Measurements from ENCODE around the gene SPEN.

Gene SPEN

DNA sequence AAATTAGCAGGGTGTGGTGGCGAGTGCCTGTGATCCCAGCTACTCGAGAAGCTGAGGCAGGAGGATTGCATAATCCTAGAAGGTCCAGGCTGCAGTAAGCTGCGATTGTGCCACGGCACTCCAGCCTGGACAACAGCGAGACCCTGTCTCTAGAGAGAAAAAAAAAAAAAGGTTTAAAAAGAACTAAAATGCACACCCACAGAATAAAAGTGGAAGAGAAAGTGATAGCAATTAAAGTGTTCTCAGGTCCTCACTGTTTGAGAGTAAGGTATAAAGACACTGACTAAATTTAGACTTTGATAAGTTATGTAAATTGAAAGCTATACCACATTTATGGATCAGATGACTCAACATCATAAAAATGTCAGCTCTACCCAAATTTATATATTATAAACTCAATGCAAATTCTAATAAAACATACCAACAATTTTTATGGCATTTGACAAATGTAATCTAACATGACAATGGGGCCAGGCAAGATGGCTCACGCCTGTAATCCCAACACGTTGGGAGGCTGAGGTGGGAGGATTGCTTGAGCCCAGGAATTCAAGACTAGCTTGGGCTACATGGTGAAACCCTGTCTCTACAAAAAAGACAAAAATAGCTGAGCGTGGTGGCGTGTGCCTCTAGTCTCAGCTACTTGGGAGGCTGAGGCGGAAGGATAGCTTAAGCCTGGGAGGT lies 116.6 kb downstream of the SPEN start:
- H2AFZ ChIP-seq (ENCODE audit: low read length) = no peak overlapping the region
- H3K9ac ChIP-seq (ENCODE audit: low read length) = no peak overlapping the region
- TF ChIP-seq, protein P1, sequence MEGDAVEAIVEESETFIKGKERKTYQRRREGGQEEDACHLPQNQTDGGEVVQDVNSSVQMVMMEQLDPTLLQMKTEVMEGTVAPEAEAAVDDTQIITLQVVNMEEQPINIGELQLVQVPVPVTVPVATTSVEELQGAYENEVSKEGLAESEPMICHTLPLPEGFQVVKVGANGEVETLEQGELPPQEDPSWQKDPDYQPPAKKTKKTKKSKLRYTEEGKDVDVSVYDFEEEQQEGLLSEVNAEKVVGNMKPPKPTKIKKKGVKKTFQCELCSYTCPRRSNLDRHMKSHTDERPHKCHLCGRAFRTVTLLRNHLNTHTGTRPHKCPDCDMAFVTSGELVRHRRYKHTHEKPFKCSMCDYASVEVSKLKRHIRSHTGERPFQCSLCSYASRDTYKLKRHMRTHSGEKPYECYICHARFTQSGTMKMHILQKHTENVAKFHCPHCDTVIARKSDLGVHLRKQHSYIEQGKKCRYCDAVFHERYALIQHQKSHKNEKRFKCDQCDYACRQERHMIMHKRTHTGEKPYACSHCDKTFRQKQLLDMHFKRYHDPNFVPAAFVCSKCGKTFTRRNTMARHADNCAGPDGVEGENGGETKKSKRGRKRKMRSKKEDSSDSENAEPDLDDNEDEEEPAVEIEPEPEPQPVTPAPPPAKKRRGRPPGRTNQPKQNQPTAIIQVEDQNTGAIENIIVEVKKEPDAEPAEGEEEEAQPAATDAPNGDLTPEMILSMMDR (IDR thresholded peaks at IDR 0.05; ENCODE audit: low read length) = no peak
- TF ChIP-seq EZH2 (optimal IDR thresholded peaks at IDR 0.05; ENCODE audit: low read depth, low read length) (no peak), EZH2phosphoT487 (IDR thresholded peaks at IDR 0.05; ENCODE audit: low read length) (no peak)
- DNase-seq = no peak
- H3K36me3 ChIP-seq (replicated peaks; ENCODE audit: insufficient read depth, low read length) = no peaks in the 10 kb centered on the region
- no peak overlapping the region for H3K4me3 ChIP-seq (ENCODE audit: low read length)
- no peaks in the 10 kb centered on the region for H3K4me1 ChIP-seq (ENCODE audit: low read length)
- H3K27ac ChIP-seq (ENCODE audit: low read length) = no peak overlapping the region
- H3K4me2 ChIP-seq (ENCODE audit: low read depth, low read length) = no peak overlapping the region
- H3K9me2 ChIP-seq (replicated peaks; ENCODE audit: insufficient read depth, low read length) = no peaks in the 10 kb centered on the region
- no peaks in the 10 kb centered on the region for H3K9me3 ChIP-seq (replicated peaks; ENCODE audit: insufficient read depth, low read length)
- H3K79me2 ChIP-seq (ENCODE audit: low read length) = peaks cover 64% of the 10 kb centered on the region
- no peaks in the 10 kb centered on the region for H3F3A ChIP-seq (ENCODE audit: insufficient read depth, low read length)
- H3K27me3 ChIP-seq (replicated peaks; ENCODE audit: insufficient read depth, low read length) = no peaks in the 10 kb centered on the region
- no peaks in the 10 kb centered on the region for H4K20me1 ChIP-seq (ENCODE audit: insufficient read depth, low read length)

DNA sequence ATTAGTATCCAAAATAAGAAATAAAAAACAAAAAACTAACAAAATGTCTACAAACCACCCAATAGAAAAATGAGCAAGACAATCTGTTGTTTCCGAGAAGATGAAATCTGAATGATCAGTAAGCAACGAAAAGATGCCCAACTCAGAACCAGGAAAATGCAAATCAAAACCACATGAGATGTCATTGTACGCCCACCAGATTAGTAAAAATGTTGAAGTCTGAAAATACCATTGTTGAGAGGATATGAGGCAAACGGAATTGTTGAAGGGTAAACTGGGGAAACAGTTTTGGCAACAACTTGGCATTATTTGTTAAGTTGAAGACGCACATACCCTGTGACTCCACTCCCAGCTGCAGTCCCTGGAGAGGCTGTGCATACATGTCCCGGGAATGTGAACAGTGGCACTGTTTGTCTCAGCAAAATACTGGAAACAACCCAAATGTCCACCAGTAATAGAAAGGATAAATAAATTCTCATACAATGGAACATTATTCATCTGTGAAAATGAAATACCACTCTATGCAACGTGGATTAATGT lies 117.8 kb downstream of the SPEN start:
- Histone ChIP-seq H3K9me3 (replicated peaks; ENCODE audit: insufficient read depth, low read length) (no peaks in the 10 kb centered on the region), H3F3A (ENCODE audit: insufficient read depth, low read length) (no peaks in the 10 kb centered on the region), H3K9me2 (replicated peaks; ENCODE audit: insufficient read depth, low read length) (no peaks in the 10 kb centered on the region), H3K4me2 (ENCODE audit: low read depth, low read length) (no peak overlapping the region), H2AFZ (ENCODE audit: low read length) (no peak overlapping the region), H3K4me3 (ENCODE audit: low read length) (no peak overlapping the region), H3K4me1 (ENCODE audit: low read length) (no peaks in the 10 kb centered on the region), H3K27me3 (replicated peaks; ENCODE audit: insufficient read depth, low read length) (no peaks in the 10 kb centered on the region), H3K9ac (ENCODE audit: low read length) (no peak overlapping the region), H3K27ac (ENCODE audit: low read length) (no peak overlapping the region), H3K79me2 (ENCODE audit: low read length) (peaks cover 74% of the 10 kb centered on the region), H4K20me1 (ENCODE audit: insufficient read depth, low read length) (no peaks in the 10 kb centered on the region), H3K36me3 (replicated peaks; ENCODE audit: insufficient read depth, low read length) (no peaks in the 10 kb centered on the region)
- no peak for DNase-seq
- TF ChIP-seq, protein P1 (IDR thresholded peaks at IDR 0.05; ENCODE audit: low read length) = no peak
- TF ChIP-seq EZH2phosphoT487 (IDR thresholded peaks at IDR 0.05; ENCODE audit: low read length) = no peak
- no peak for TF ChIP-seq EZH2 (optimal IDR thresholded peaks at IDR 0.05; ENCODE audit: low read depth, low read length)

DNA sequence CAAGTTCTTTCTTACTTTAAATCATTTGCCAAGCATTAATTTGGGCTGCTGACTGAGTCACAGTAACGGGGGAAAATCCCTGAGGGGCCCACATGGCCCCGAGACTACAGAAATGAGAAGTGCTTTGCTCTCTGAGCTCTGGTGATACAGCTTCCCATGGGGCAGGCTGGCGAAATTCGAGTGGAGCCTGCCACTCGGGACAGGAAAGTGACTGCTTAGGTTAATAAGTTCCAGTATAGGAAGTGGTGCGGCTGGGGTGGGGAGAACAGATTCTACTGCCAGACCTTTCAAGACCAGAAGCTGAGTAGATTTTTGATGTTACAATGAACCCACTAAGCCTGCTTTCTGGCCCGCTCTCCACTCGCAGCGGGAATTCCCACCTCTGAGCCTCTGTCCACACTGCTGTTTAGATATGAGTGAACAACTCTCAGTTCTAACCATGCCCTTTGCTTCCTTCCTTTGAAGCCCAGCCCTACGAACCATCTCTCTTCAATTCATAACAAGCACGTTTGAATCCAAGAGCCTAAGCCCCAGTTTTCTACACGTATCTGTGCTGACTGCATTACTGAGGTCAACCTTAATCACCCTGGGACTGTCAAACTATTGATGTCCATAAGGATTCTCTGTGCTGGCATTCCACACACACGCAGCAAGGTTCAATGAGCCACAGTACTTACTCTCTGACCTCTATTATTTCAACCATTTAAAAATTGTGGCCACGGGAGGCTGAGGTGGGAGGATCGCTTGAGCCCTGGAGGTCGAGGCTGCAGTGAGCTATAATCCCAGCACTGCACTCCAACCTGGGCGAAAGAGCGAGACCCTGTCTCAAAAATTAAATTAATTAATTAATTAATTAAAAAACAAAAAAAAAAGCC lies 118.8 kb downstream of the SPEN start:
- Histone ChIP-seq H3K36me3 (replicated peaks; ENCODE audit: insufficient read depth, low read length) (no peaks in the 10 kb centered on the region), H3K4me3 (ENCODE audit: low read length) (no peak overlapping the region), H4K20me1 (ENCODE audit: insufficient read depth, low read length) (no peaks in the 10 kb centered on the region), H3K4me1 (ENCODE audit: low read length) (no peaks in the 10 kb centered on the region), H3K27ac (ENCODE audit: low read length) (no peak overlapping the region), H3K9ac (ENCODE audit: low read length) (no peak overlapping the region), H3K9me3 (replicated peaks; ENCODE audit: insufficient read depth, low read length) (no peaks in the 10 kb centered on the region), H3K79me2 (ENCODE audit: low read length) (peaks cover 68% of the 10 kb centered on the region), H3K4me2 (ENCODE audit: low read depth, low read length) (no peak overlapping the region), H3K27me3 (replicated peaks; ENCODE audit: insufficient read depth, low read length) (no peaks in the 10 kb centered on the region), H3F3A (ENCODE audit: insufficient read depth, low read length) (no peaks in the 10 kb centered on the region), H2AFZ (ENCODE audit: low read length) (no peak overlapping the region), H3K9me2 (replicated peaks; ENCODE audit: insufficient read depth, low read length) (no peaks in the 10 kb centered on the region)
- TF ChIP-seq, protein P1 (IDR thresholded peaks at IDR 0.05; ENCODE audit: low read length) = no peak
- TF ChIP-seq EZH2 (optimal IDR thresholded peaks at IDR 0.05; ENCODE audit: low read depth, low read length) (no peak), EZH2phosphoT487 (IDR thresholded peaks at IDR 0.05; ENCODE audit: low read length) (no peak)
- no peak for DNase-seq

Measured in MM.1S (cell line).